A673 (cell line): ENCODE results near the gene ASB16. TPM values are rescaled to one million over a fixed set of nuclear protein-coding genes. Genes with fewer than 3 reads are reported as not detected.

ENCODE experiments used
- BruUV-seq: library from RNA; stranded (reverse); fragments of 400-500 nt; replicated peaks from 2 replicates; lab custom pipeline; 2021; lab: Mats Ljungman, UMichigan
- CTCF ChIA-PET: fragments of 300-600 bp; sonication (Branson Sonifier 250); formaldehyde crosslinking; loops from one replicate; lab custom pipeline; 2022; ENCODE audit warnings: antibody characterized with exemption; lab: Charles Lee
- POLR2A ChIA-PET: fragments of 300-600 bp; sonication (Branson Sonifier 250); formaldehyde crosslinking; loops from one replicate; lab custom pipeline; 2022; ENCODE audit warnings: antibody characterized with exemption; ENCODE audit not compliant: low non-redundant PET; lab: Charles Lee
- DNase-seq: peaks from one replicate; pipeline ENCODE4 v3.0.0-alpha.2; 2015; ENCODE audit warnings: low spot score
- H3K27ac ChIP-seq: fragments of 200-600 bp; sonication (generic); 2 replicates; pipeline ENCODE4 v1.5.1; 2016; ENCODE audit warnings: mixed run types, low read depth, mild to moderate bottlenecking, mixed read lengths, antibody characterized with exemption, low read length; ENCODE audit not compliant: poor library complexity, severe bottlenecking
- H3K27me3 ChIP-seq: fragments of 200-600 bp; sonication (generic); replicated peaks from 2 replicates; pipeline ENCODE4 v1.6.1; 2017; ENCODE audit warnings: mixed run types, low read depth, mild to moderate bottlenecking, mixed read lengths, antibody characterized with exemption, low read length; ENCODE audit not compliant: insufficient read depth, poor library complexity
- H3K36me3 ChIP-seq: fragments of 200-600 bp; sonication (generic); 2 replicates; pipeline ENCODE4 v1.6.1; 2016; ENCODE audit warnings: mixed run types, mild to moderate bottlenecking, mixed read lengths, antibody characterized with exemption, low read length; ENCODE audit not compliant: insufficient read depth, poor library complexity, severe bottlenecking
- H3K4me1 ChIP-seq: fragments of 200-600 bp; sonication (generic); 2 replicates; pipeline ENCODE4 v1.6.1; 2017; ENCODE audit warnings: mixed run types, mild to moderate bottlenecking, mixed read lengths, antibody characterized with exemption, low read length; ENCODE audit not compliant: insufficient read depth, poor library complexity, severe bottlenecking
- H3K4me3 ChIP-seq: fragments of 200-600 bp; sonication (generic); 2 replicates; pipeline ENCODE4 v1.5.1; 2016; ENCODE audit warnings: low read depth, mixed run types, mild to moderate bottlenecking, mixed read lengths, low read length; ENCODE audit not compliant: poor library complexity, severe bottlenecking
- H3K9me3 ChIP-seq: fragments of 200-600 bp; sonication (generic); 2 replicates; pipeline ENCODE4 v1.6.1; 2016; ENCODE audit warnings: mixed run types, low read depth, mild to moderate bottlenecking, mixed read lengths, antibody characterized with exemption, low read length; ENCODE audit not compliant: poor library complexity, severe bottlenecking
- CTCF ChIP-seq: fragments of 300-800, 200-600 bp; sonication (generic); conservative IDR thresholded peaks from 2 replicates; pipeline ENCODE4 v1.5.1; 2017; ENCODE audit warnings: low read depth, mild to moderate bottlenecking, antibody characterized with exemption, low read length, moderate library complexity, mixed read lengths
- EZH2 ChIP-seq: fragments of 200-600 bp; sonication (generic); IDR thresholded peaks from 2 replicates; pipeline ENCODE4 v1.6.1; 2017; ENCODE audit warnings: borderline replicate concordance, low read depth, mild to moderate bottlenecking, mixed read lengths, antibody characterized with exemption, low read length; ENCODE audit not compliant: poor library complexity, severe bottlenecking
- intact Hi-C: fragments of 100-400 bp; cut with micrococcal nuclease; formaldehyde crosslinking; loops from one replicate; pipeline ENCODE4 v1.10.0; 2022; ENCODE audit not compliant: unreplicated experiment
- total RNA-seq: library from RNA; stranded (reverse); gene quantifications from 2 replicates; pipeline ENCODE4 v1.2.3, GENCODE V29; 2021

Gene ASB16
- total RNA-seq, 1 experiment from 2014 or later = 0.17 TPM

GRCh38 chr17:44176257-44176656, 5.8 kb downstream of the ASB16 start:
- Histone ChIP-seq H3K4me1 (no peaks in the 10 kb centered on the region), H3K4me3 (no peak overlapping the region), H3K9me3 (no peaks in the 10 kb centered on the region), H3K27ac (no peak overlapping the region), H3K36me3 (no peaks in the 10 kb centered on the region), H3K27me3 (no peaks in the 10 kb centered on the region)
- DNase-seq = no peak
- POLR2A ChIA-PET = no interaction called here
- CTCF ChIA-PET = no interaction called here
- intact Hi-C loops = no loop called here
- no peak for TF ChIP-seq CTCF
- TF ChIP-seq EZH2 = no peak
- BruUV-seq = no TSS peak

GRCh38 chr17:44176671-44177501, 6.4 kb downstream of the ASB16 start:
- no peak overlapping the region for H3K4me3 ChIP-seq
- POLR2A ChIA-PET = no interaction called here
- no peak for TF ChIP-seq EZH2
- TF ChIP-seq CTCF = no peak
- no peak overlapping the region for H3K27ac ChIP-seq
- H3K4me1 ChIP-seq = no peaks in the 10 kb centered on the region
- H3K9me3 ChIP-seq = no peaks in the 10 kb centered on the region
- BruUV-seq = no TSS peak
- H3K36me3 ChIP-seq = no peaks in the 10 kb centered on the region
- intact Hi-C loops = no loop called here
- DNase-seq = no peak
- H3K27me3 ChIP-seq = no peaks in the 10 kb centered on the region
- CTCF ChIA-PET = no interaction called here

GRCh38 chr17:44177640-44178039, 7.1 kb downstream of the ASB16 start:
- DNase-seq = no peak
- POLR2A ChIA-PET = no interaction called here
- CTCF ChIA-PET = no interaction called here

More at GRCh38 chr17:44177640-44178039, 7.1 kb downstream of the ASB16 start:
- no peaks in the 10 kb centered on the region for H3K4me1 ChIP-seq
- no peak overlapping the region for H3K27ac ChIP-seq
- no peaks in the 10 kb centered on the region for H3K27me3 ChIP-seq
- H3K36me3 ChIP-seq = no peaks in the 10 kb centered on the region
- H3K4me3 ChIP-seq = no peak overlapping the region
- intact Hi-C loops = no loop called here
- TF ChIP-seq CTCF = no peak
- no peak for TF ChIP-seq EZH2
- BruUV-seq = no TSS peak
- H3K9me3 ChIP-seq = no peaks in the 10 kb centered on the region
